ENCODE results near the gene RNASET2. TPM values are rescaled to one million over a fixed set of nuclear protein-coding genes. Genes with fewer than 3 reads are reported as not detected.

Gene RNASET2
- total RNA-seq, 2 experiments from 2014 or later, result 69.2 to 70.2 TPM

DNA sequence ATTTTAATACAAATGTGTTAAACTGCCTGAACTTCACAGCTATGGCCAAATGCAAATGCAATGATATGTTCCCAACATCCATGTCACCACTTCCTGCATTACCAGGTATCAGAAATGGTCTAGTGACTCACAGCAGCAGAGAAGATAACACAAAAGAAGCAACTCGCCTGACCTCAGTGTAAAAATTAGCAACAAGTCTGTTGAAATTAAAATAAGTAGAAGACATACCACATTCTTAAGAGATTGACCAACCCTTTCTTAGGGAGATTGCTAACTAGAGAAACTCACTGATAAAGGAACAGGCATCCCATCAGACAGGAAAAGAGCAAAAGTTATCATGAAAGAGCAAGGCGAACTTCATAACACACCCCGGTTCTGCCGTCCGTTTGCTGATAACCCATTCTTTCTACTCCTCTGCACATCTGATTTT lies 45.1 kb downstream of the RNASET2 start:
- H3K27ac Mint-ChIP-seq, result no peak overlapping the region
- POLR2A ChIA-PET, result no interaction called here
- peaks cover 25% of the 10 kb centered on the region for H3K4me1 Mint-ChIP-seq (ENCODE audit: low read depth)
- H3K4me3 Mint-ChIP-seq, result no peak overlapping the region
- DNase-seq, result no peak
- peaks cover 2% of the 10 kb centered on the region for H3K9me3 Mint-ChIP-seq
- H3K36me3 Mint-ChIP-seq (ENCODE audit: low read depth), result peaks cover 8% of the 10 kb centered on the region
- TF ChIP-seq CTCF (IDR thresholded peaks at IDR 0.05), result no peak
- no peaks in the 10 kb centered on the region for H3K27me3 Mint-ChIP-seq
- ATAC-seq, result peak; percentile 34
- CTCF ChIA-PET, result no interaction called here
- intact Hi-C loops (cut with micrococcal nuclease), result no loop called here

DNA sequence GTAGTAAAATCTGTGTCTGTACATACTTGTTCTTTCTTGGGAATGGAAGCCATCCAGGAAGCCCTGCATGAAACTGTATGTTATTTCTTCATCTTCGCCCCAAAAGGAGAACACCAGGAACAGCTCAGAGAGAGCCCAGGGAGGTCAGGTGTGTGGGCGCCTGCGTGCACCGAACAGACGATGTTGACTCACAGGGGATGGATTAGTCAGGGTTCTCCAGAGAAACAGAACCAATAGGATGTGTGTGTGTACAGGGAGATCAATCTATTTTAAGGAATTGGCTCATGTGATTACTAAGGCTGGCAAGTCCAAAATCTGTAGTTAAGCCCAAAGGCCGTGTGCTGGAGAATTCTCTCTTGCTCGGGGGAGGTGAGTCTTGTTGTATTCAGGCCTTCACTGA lies 45.7 kb downstream of the RNASET2 start:
- no peak for DNase-seq
- H3K4me1 Mint-ChIP-seq (ENCODE audit: low read depth), result peaks cover 25% of the 10 kb centered on the region
- no peak for TF ChIP-seq CTCF (IDR thresholded peaks at IDR 0.05)
- POLR2A ChIA-PET, result no interaction called here
- H3K27ac Mint-ChIP-seq, result no peak overlapping the region
- intact Hi-C loops (cut with micrococcal nuclease), result no loop called here
- no peaks in the 10 kb centered on the region for H3K27me3 Mint-ChIP-seq
- CTCF ChIA-PET, result no interaction called here
- peaks cover 4% of the 10 kb centered on the region for H3K36me3 Mint-ChIP-seq (ENCODE audit: low read depth)
- no peak overlapping the region for H3K4me3 Mint-ChIP-seq
- H3K9me3 Mint-ChIP-seq, result no peaks in the 10 kb centered on the region
- ATAC-seq, result no peak

- H3K27me3 Mint-ChIP-seq, result no peaks in the 10 kb centered on the region
- no peak for TF ChIP-seq CTCF (IDR thresholded peaks at IDR 0.05)
- H3K4me1 Mint-ChIP-seq (ENCODE audit: low read depth), result peaks cover 25% of the 10 kb centered on the region
- H3K9me3 Mint-ChIP-seq, result no peaks in the 10 kb centered on the region
- DNase-seq, result no peak
- no peak overlapping the region for H3K4me3 Mint-ChIP-seq
- ChIA-PET CTCF (interaction anchor here (1.2 kb wide), 1 partner anchor 134 kb away, joined by 3 read pairs; no protein-coding TSS in a partner anchor), POLR2A (interaction anchor here (1.7 kb wide), 1 partner anchor 47 kb away, joined by 4 read pairs; the partner anchor contains the start of gene RNASET2)
- no peaks in the 10 kb centered on the region for H3K36me3 Mint-ChIP-seq (ENCODE audit: low read depth)
- H3K27ac Mint-ChIP-seq, result no peak overlapping the region
- intact Hi-C loops (cut with micrococcal nuclease), result no loop called here
- no peak for ATAC-seq
These were observed 47.5 kb downstream of the RNASET2 start for GRCh38 chr6:166908811-166909210.

DNA sequence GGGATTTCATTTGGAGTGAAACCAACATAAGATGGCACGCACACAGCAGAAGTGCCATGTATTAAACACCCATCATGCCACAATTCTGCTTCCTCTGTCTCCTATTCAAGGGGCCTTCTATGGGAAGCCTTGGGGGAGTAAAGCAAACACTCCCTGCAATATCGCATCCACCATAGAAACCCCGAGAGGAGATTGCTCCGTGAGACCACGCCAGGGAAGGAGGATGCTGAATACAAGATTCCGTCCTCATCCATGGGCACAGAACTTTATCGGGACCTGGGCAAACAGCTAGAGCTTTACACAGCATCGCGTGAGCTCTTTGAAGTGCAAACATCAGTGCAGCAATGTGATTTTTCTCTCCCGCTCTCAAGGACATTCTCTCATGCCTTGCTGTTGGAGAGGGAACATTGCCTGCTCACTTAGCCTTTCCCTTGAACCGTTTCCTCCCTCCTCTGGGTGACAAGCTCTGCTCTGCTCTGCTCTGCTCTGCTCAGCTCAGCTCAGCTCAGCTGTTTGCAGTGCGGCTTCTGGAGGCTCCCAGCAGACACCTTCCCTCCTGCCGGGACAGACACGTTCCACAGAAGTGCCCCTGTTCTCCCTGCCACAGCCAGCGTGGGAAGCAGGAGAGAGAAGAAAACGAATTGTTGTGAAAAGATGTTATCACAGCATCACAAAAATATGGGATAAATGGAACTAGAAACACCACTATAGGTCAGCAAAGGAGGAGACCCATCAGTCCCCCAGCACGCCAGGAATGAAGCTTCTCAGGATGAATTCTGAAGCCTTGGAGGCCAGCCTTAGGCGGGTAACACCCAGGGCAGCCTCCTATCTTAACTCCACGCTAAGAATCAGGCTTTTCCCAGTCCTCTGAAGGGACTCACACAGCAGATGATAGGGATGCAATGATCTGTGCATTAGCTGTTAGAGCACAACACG lies 48.2 kb downstream of the RNASET2 start:
- no peaks in the 10 kb centered on the region for H3K9me3 Mint-ChIP-seq
- no peaks in the 10 kb centered on the region for H3K36me3 Mint-ChIP-seq (ENCODE audit: low read depth)
- no peak overlapping the region for H3K4me3 Mint-ChIP-seq
- DNase-seq, result no peak
- ATAC-seq, result no peak
- ChIA-PET CTCF (interaction anchor here (0.6 to 1.7 kb wide), 4 partner anchors 8 to 347 kb away, joined by 3 to 4 read pairs (median 4); no protein-coding TSS in a partner anchor), POLR2A (interaction anchor here (0.8 to 1.7 kb wide), 2 partner anchors 42 to 48 kb away, joined by 4 read pairs; partner anchors contain the start of gene RNASET2)
- no peaks in the 10 kb centered on the region for H3K27me3 Mint-ChIP-seq
- H3K4me1 Mint-ChIP-seq (ENCODE audit: low read depth), result peaks cover 25% of the 10 kb centered on the region
- no peak for TF ChIP-seq CTCF (IDR thresholded peaks at IDR 0.05)
- intact Hi-C loops (cut with micrococcal nuclease), result no loop called here
- H3K27ac Mint-ChIP-seq, result no peak overlapping the region

DNA sequence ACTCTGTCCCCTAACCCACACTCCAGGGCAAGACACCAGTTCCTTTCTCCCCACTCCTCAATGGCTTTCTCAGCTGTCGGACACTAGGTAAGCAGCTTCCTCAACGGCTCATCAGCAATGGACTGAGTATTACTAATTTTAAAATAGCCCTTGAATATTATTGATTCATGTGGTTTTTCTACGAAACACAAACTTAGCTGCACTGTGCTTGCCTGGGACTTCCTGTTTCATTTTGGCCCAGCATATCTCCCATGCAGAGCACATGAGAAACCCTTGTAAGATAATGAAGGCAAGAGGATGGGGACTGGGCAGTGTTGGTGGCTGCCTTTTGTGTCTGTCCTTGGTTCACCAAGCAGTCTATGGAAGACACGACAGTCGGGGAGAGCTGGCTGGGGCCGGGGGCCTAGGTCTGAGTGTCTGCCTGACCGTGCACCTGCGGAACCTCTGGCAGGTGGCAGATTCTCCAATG lies 48.9 kb downstream of the RNASET2 start:
- no peaks in the 10 kb centered on the region for H3K36me3 Mint-ChIP-seq (ENCODE audit: low read depth)
- peaks cover 25% of the 10 kb centered on the region for H3K4me1 Mint-ChIP-seq (ENCODE audit: low read depth)
- no peak overlapping the region for H3K4me3 Mint-ChIP-seq
- peak overlapping the region; percentile 60 for H3K27ac Mint-ChIP-seq
- intact Hi-C loops (cut with micrococcal nuclease), result no loop called here
- ChIA-PET POLR2A (interaction anchor here (0.8 kb wide), 1 partner anchor 43 kb away, joined by 4 read pairs; no protein-coding TSS in a partner anchor), CTCF (interaction anchor here (1.2 to 1.7 kb wide), 2 partner anchors 9 to 13 kb away, joined by 4 read pairs; no protein-coding TSS in a partner anchor)
- no peak for TF ChIP-seq CTCF (IDR thresholded peaks at IDR 0.05)
- ATAC-seq (peak; percentile 72), DNase-seq (no peak)
- no peaks in the 10 kb centered on the region for H3K27me3 Mint-ChIP-seq
- no peaks in the 10 kb centered on the region for H3K9me3 Mint-ChIP-seq
